Right cardiac atrium (tissue), 5 donors: ENCODE results near the gene TTLL13. TPM values are rescaled to one million over a fixed set of nuclear protein-coding genes. Genes with fewer than 3 reads are reported as not detected.

Experiments used
- ATAC-seq, 2 donors: fragments of 200-7000 bp; cut with Tn5 transposase; one replicate each; pipeline versions ENCODE4 v1.8.0 to v1.9.1; 2020; ENCODE audit warnings: moderate library complexity in 2 of 2, mild to moderate bottlenecking in 1 of 2
- DNase-seq, 3 donors: peaks; one replicate each; pipeline ENCODE4 v3.0.0-alpha.2; 2020
- H3K27ac ChIP-seq: one replicate; pipeline ENCODE4 v1.5.1; 2013; ENCODE audit warnings: mild to moderate bottlenecking, low read length, control low read depth, moderate library complexity
- H3K27me3 ChIP-seq: one replicate; pipeline ENCODE4 v1.6.1; 2013; ENCODE audit not compliant: control insufficient read depth, insufficient read depth
- H3K4me1 ChIP-seq: one replicate; pipeline ENCODE4 v1.6.1; 2013; ENCODE audit warnings: low read length; ENCODE audit not compliant: control insufficient read depth, insufficient read depth
- H3K4me3 ChIP-seq: one replicate; pipeline ENCODE4 v1.5.1; 2013; ENCODE audit warnings: low read length, control low read depth
- H3K9me3 ChIP-seq: one replicate; pipeline ENCODE4 v1.6.1; 2013; ENCODE audit warnings: low read length; ENCODE audit not compliant: control insufficient read depth
- WGBS: extraction: QIAGEN DNeasy Blood & Tissue Kit; methylation state at CpG from one replicate; pipeline ENCODE4 v1.1.7; 2013; 5-methylcytosine and 5-hydroxymethylcytosine counted together
- intact Hi-C, 4 donors: fragments of 100-400 bp; cut with DNase I; formaldehyde crosslinking; loops; one replicate each; pipeline versions ENCODE4 v1.11.0 to v1.14.0; 2022 to 2023
- polyA plus RNA-seq: library from polyadenylated mRNA; stranded (reverse); fragments of 200-250 nt; gene quantifications from one replicate; pipeline ENCODE4 v1.2.3, GENCODE V29; 2013
- total RNA-seq, 4 donors: library from RNA; stranded (reverse); fragmentation: NEBNext Ultra II Directional; extraction: Animal tissue kit (Norgen Biotek cat#: 25700); gene quantifications; one replicate each; pipeline ENCODE4 v1.2.1, GENCODE V29; 2021
- donor health status: healthy with polysubstance abuse.
- donor health status: DM: no; HTN: yes; CAD: no.
- donor health status: DM: no; HTN: no; CAD: no.
- donor health status: DM: no; HTN: yes; CAD: no; lungs with severe emphysema.
- donor health status: DM: yes; HTN: yes; CAD: no.

The TTLL13 gene
- total and polyA plus RNA-seq, 5 donors = 0.24 to 0.72 (median 0.54) TPM; not detected in 2

DNA sequence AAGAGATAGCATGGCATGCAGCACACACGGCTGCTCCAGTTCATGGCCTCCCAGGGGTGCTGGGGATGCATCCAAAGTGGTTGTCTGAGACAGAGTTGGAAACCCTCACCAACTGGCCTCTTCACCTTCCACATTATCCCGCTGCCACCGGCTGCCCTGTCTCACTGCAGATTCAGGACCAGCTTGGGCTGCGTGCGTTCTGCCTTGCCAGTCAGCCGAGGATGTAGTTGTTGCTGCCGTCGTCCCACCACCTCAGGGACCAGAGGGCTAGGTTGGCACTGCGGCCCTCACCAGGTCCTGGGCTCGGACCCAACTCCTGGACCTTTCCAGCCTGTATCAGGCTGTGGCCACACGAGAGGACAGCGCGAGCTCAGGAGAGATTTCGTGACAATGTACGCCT lies 20.4 kb upstream of the TTLL13 start:
- DNase-seq (no peak), ATAC-seq (no peak)
- Histone ChIP-seq H3K4me1 (peaks cover 2% of the 10 kb centered on the region), H3K27ac (no peak overlapping the region), H3K27me3 (no peaks in the 10 kb centered on the region), H3K4me3 (no peak overlapping the region), H3K9me3 (no peaks in the 10 kb centered on the region)
- intact Hi-C loops = no loop called here
- 81% methylated on average over 15 of the region's 15 CpGs for WGBS

DNA sequence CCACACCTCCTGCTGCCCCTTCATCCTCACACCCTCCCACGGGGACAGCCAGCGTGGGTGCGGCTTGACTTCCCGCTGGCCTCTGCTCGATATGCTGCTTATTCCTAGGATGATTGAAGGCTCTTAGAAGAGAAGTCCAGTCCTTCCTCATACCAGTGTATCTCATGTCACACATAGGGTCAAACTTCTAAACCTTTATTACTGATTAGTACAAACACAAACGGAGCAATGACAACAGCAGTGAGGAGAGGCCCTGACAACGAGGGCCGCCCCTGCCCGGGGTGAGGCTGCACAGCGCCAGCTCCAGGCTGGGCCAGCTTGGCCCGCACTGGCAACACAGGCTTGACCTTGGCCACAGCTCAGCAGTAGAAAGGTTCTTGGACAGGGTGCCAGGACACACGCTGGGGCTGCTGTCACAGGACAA lies 19.3 kb upstream of the TTLL13 start:
- H3K4me3 ChIP-seq = no peak overlapping the region
- no peaks in the 10 kb centered on the region for H3K9me3 ChIP-seq
- ATAC-seq = peak; percentile 8 to 30
- H3K4me1 ChIP-seq = peaks cover 2% of the 10 kb centered on the region
- intact Hi-C loops = no loop called here
- peak; percentile 52 to 81 (median 77) for DNase-seq
- H3K27ac ChIP-seq = peak overlapping the region; percentile 69
- WGBS = 51% methylated on average over 12 of the region's 12 CpGs
- no peaks in the 10 kb centered on the region for H3K27me3 ChIP-seq

DNA sequence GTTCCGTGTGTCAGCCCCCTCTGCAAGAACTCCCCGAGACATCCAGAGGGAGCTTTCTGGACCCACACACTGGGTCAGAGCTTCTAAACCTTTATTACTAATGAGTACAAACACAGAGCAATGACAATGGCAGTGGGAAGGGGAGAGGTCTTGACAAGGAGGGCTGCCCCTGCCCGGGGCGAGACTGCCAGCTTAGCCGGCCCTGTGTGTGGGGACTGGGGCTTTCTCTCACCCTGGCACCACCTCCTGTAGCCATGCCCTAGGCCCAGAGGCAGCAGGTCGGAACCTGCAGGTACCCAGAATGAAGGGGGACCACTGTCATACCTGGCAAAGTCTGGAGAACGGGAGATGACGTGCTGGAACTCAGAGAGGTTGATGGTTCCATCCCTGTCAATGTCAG lies 18.7 kb upstream of the TTLL13 start:
- no peak for ATAC-seq
- Histone ChIP-seq H3K4me1 (peaks cover 2% of the 10 kb centered on the region), H3K27me3 (no peaks in the 10 kb centered on the region), H3K4me3 (no peak overlapping the region), H3K27ac (peak overlapping the region; percentile 69), H3K9me3 (no peaks in the 10 kb centered on the region)
- intact Hi-C loops = no loop called here
- WGBS = 86% methylated on average over 8 of the region's 8 CpGs
- no peak for DNase-seq

DNA sequence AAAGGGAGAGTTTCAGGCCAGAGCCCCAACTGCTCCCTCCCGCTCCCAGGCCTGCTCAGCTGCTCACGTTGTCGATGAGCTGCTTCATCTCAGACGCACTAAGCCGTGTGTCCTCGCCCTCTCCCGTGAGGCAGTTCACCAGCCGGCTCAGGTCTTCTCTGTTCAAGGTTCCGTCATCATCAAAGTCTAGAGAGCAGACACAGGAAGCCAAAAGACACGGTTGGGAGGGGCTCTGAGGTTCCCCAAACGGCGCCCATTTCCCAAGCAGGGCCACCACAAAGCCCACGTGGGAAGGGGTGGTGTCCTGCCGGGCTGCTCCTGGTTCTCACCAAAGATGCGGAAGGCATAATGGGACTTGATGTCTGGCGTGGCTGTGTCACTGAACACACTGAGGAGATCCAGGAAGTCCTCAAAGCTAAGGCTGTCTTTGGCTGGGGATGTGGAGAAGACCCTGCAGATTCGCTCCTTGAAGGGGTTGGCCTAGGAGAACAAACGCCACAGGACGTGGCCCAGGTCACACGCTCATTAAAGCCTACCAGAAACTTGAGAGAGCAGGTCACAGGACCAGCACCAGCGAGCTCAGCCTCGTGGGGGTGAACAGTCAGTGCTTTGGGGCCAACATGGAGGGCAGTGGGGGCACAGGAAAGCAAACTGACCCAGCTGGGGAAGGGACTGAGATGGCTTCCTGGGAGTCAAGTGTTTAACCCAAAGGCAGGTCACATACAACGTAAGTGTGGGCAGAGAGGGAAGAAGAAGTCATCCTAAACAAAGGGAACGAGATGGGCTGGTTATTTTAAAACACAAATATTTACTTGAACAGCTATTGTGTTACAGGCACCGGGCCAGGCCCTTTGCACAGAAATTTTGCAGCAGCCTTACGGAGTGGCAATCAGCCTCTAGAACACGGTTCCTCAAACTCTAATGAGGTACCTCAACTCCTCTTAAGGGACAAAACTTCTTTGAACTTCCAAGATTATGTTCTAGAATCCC lies 18.0 kb upstream of the TTLL13 start:
- DNase-seq (no peak), ATAC-seq (no peak)
- Histone ChIP-seq H3K27ac (no peak overlapping the region), H3K27me3 (no peaks in the 10 kb centered on the region), H3K4me3 (no peak overlapping the region), H3K4me1 (peaks cover 2% of the 10 kb centered on the region), H3K9me3 (no peaks in the 10 kb centered on the region)
- intact Hi-C loops = no loop called here
- WGBS = 70% methylated on average over 27 of the region's 27 CpGs

DNA sequence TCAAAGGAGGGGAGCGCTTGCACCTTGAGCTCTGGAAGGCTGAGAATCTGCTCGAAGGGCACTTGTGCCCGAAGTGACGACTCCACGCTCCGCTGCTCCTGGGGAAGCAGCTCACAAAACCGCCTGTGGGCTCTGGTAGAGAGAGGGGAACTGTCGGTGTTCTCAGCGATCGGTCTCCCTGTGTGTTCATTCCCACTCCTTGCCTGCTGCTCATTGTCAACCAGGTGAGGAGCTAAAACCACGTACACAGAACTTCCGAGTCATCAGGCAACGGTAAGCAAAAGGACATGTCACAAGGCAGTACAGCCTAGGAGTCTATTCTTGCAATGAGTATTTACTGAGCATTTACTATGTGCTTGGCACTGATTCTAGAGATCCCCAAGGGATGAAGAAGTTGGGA lies 17.2 kb upstream of the TTLL13 start:
- DNase-seq (no peak), ATAC-seq (no peak)
- no peaks in the 10 kb centered on the region for H3K27me3 ChIP-seq
- peaks cover 2% of the 10 kb centered on the region for H3K4me1 ChIP-seq
- no peaks in the 10 kb centered on the region for H3K9me3 ChIP-seq
- WGBS = 90% methylated on average over 13 of the region's 13 CpGs
- no peak overlapping the region for H3K27ac ChIP-seq
- H3K4me3 ChIP-seq = no peak overlapping the region
- intact Hi-C loops = no loop called here

DNA sequence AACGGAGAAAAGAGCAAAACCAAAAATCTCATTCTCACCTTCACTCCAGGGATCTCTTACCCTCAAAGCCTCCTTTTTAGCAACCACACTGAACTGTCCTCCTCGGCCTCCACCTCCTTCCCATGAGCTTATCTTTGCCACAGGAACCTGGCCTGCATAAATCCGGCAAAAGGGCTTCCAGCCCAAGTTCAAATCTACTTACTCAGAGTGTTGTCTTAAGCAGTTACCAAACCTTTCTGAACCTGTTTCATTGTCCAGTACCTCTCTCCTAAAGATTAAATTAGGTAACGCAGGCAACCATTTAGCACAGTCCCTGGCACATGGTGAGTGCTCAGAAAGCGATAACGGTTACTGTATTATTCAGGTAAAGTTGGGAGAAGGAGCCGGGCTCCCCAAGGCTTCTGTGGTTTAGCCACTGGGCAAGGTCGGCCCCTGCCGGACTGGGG lies 16.4 kb upstream of the TTLL13 start:
- WGBS = 11% methylated on average over 9 of the region's 9 CpGs
- Histone ChIP-seq H3K4me3 (peak overlapping the region; percentile 88), H3K27me3 (no peaks in the 10 kb centered on the region), H3K27ac (peak overlapping the region; percentile 78), H3K9me3 (no peaks in the 10 kb centered on the region), H3K4me1 (peaks cover 2% of the 10 kb centered on the region)
- intact Hi-C loops = no loop called here
- no peak for ATAC-seq
- no peak for DNase-seq

DNA sequence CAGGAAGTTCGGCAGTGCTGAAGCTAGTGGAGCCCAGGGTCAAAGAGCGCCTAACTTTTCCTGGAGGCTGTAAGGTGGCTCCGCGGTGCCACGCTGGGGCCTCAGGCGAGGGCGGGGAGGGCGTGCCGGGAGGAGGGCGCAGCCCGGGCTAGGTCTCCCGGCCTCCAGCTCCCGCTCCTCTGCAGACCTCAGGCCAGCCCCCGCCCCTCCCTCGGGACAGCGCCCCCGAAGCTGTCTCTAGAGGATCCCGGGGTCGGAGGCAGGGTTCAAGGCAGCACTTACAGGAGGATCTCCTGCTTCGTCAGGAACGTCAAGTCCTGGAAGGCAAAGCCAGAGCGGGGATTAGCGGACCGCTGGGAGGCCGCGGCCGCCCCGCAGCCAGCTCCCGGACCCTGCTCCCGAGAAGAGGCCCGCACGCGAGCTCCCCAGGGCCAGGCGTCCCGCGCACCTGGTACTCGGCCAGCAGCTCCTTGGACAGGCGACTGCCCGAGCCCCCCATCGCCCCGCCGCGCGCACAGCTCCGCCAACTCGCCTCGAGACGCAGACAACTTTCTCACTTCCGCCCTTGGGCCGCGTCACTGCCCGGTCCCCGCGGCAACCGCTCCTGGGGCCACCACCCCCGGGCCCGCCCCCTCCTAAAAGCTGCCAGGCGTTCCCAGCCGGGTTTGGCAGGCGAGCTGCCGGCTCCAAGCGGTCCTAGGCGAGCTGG lies 15.8 kb upstream of the TTLL13 start, which contains the start of gene CIB1:
Gene CIB1 (minus strand): TSS at position 555 of the 709 bp plus-strand sequence. CDS start 56 bp downstream, at position 499.
- Histone ChIP-seq H3K9me3 (no peaks in the 10 kb centered on the region), H3K4me1 (peaks cover 2% of the 10 kb centered on the region), H3K4me3 (peak within 1 kb of the TSS; percentile 88), H3K27me3 (no peaks in the 10 kb centered on the region), H3K27ac (peak within 1 kb of the TSS; percentile 78)
- intact Hi-C loops = no loop called here
- ATAC-seq = peak; percentile 96
- WGBS = under 1% methylated on average over 63 of the region's 63 CpGs
- DNase-seq = peak; percentile 98 to 99 (median 99)

DNA sequence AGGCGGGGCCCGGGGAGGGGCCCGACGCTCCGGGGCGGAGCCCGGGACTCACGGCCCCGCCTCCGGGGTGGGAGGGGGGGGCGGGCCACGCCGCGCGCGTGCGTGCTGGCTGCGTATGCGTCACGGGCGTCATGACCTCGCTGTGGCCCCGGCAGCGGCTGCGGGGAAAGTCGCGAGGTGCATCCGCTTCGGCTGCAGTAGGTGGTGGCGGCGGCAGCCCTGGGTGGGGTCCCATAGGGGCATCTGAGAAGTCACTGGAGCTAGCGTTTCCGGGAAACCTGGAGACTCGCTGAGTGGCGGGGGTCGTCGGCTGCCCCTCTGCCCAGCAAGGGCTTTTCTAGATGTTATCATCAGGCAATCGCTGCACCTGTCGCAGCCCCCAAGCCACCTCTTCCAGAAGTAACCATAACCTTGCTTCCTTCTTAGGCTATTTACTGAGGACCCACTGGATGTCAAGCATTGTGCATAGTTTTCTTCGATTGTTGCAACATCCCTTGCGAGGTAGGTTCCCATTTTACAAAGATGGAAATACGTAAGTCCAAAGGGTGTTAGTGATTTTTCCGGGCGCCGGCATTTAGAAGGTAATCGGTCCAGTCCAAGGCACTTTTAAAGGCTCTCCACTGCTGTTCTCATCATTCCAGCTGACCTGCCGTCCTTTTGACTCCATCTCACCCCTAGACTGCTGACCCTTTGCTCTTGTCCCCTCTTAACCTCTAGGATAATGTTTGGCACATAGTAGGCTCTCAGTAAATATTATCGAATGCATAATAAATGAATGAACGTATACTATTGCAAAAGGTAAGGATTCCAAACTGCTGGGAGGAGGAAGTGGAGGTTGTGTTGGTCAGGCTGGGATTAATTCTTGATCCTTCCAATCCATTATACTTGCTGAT lies 15.0 kb upstream of the TTLL13 start, which contains the start of gene GDPGP1:
Gene GDPGP1 (plus strand): TSS at position 114 of the 893 bp plus-strand sequence. CDS start 6,700 bp downstream, outside the sequence.
- peak within 1 kb of the TSS; percentile 88 for H3K4me3 ChIP-seq
- peak within 1 kb of the TSS; percentile 78 for H3K27ac ChIP-seq
- no peaks in the 10 kb centered on the region for H3K27me3 ChIP-seq
- intact Hi-C loops = no loop called here
- ATAC-seq (no peak), DNase-seq (no peak)
- peaks cover 2% of the 10 kb centered on the region for H3K4me1 ChIP-seq
- 5% methylated on average over 49 of the region's 49 CpGs for WGBS
- no peaks in the 10 kb centered on the region for H3K9me3 ChIP-seq

DNA sequence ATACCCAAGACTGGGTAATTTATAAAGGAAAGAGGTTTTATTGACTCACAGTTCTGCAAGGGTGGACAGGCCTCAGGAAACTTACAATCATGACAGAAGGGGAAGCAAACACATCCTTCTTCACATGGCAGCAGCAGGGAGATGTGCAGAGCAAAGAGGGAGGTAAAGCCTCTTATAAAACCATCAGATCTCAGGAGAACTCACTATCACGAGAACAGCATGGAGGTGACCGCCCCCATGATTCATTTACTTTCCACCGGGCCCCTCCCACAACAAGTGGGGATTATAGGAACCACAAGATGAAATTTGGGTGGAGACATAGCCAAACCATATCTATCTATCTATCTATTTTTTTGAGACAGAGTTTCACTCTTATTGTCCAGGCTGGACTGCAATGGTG lies 10.0 kb upstream of the TTLL13 start:
- no peak for ATAC-seq
- WGBS = 85% methylated on average over 3 of the region's 3 CpGs

DNA sequence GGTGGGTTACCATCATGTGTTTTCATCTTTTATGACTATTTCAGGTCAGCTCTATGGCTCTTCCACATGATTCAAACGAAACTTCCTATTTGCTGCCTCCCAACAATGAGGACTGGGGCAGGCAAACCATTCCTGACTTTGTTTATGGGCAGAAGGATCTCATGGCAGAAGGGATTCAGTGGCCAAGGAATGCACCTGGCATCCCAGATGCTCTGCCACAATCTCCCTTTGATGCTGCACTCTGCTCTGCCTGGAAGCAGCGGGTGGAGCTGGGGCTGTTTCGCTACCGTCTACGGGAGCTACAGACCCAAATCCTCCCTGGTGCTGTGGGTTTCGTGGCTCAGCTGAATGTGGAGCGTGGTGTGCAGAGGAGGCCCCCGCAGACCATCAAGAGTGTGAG lies 8.5 kb upstream of the TTLL13 start:
- H3K4me1 ChIP-seq = no peaks in the 10 kb centered on the region
- DNase-seq (no peak), ATAC-seq (peak in 1 of 2 donors; percentile 7)
- intact Hi-C loops = no loop called here
- no peaks in the 10 kb centered on the region for H3K9me3 ChIP-seq
- H3K27me3 ChIP-seq = no peaks in the 10 kb centered on the region
- H3K27ac ChIP-seq = no peak overlapping the region
- no peak overlapping the region for H3K4me3 ChIP-seq
- WGBS = 80% methylated on average over 8 of the region's 8 CpGs

More for the DNA sequence above, 10.0 kb upstream of the TTLL13 start:
- no peak overlapping the region for H3K4me3 ChIP-seq
- no peaks in the 10 kb centered on the region for H3K4me1 ChIP-seq
- intact Hi-C loops = no loop called here
- H3K9me3 ChIP-seq = no peaks in the 10 kb centered on the region
- no peak for DNase-seq
- H3K27ac ChIP-seq = no peak overlapping the region
- H3K27me3 ChIP-seq = no peaks in the 10 kb centered on the region
